Globus pallidus (tissue), 1 donor: ENCODE measurements around the gene CDC37L1.

Experiments
- DNase-seq: peaks from one replicate; pipeline ENCODE4 v3.0.0-alpha.2; 2015; ENCODE audit warnings: low spot score

CDC37L1 gene

DNA sequence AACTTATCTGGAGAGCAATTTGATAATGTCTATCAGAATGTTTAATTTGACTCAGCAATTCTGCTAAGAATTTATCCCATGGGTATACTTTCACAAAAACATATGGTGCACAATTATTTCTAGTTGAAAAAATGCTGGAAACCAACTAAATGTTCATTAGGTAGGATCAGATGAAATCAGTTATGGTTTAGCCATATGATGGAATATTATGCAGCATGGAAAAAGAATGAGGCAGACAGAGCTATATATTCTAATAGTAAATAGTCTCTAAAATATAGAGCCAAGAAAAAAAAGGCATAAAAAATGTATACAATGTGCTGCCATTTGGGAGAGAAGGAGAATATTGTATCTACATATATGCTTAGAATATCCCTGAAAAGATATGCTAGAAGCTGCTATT, 9.5 kb upstream of the CDC37L1 start:
- no peak for DNase-seq

DNA sequence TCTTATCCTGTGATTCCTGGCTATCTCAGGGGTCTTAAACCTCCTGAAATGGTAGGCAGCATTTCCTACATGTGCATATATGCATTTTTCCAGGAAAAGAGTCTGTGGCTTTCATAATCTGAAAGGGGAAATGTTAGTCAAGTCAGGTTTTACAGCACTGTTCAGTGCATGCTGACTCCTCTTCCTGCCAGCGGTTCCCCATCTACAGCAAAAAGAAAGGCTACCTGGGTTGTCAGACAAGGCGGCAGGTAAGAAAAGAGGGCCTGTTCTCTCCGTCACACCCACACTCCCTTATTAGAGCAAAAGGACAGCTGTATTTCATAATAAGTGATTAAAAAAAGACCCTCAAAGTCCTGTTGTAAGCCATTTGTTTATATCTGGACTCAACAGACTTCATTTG, 8.8 kb upstream of the CDC37L1 start:
- no peak for DNase-seq

- no peak for DNase-seq
Observed at GRCh38 chr9:4671737-4672136, 7.6 kb upstream of the CDC37L1 start.

DNA sequence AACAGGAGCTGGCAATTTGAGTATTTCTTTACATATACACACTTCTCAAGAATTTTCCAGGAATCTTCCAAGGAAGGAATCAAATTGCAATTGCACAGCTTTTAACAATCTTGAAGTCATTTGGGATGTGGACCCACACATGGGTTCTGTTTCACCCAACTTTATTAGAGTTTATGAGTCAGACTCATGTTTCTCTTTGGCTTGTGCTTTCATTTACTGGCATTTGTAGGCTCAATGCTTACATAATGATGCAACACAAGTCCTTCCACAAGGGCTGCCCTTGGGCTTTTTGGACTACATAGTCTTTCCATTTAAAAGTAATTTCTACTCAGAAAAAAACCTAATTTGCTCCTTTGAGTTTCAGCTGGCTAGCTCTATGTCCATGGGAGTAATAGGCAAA, 4.6 kb upstream of the CDC37L1 start:
- DNase-seq: no peak

- DNase-seq: no peak
Observed at GRCh38 chr9:4677392-4677791, 2.0 kb upstream of the CDC37L1 start.

DNA sequence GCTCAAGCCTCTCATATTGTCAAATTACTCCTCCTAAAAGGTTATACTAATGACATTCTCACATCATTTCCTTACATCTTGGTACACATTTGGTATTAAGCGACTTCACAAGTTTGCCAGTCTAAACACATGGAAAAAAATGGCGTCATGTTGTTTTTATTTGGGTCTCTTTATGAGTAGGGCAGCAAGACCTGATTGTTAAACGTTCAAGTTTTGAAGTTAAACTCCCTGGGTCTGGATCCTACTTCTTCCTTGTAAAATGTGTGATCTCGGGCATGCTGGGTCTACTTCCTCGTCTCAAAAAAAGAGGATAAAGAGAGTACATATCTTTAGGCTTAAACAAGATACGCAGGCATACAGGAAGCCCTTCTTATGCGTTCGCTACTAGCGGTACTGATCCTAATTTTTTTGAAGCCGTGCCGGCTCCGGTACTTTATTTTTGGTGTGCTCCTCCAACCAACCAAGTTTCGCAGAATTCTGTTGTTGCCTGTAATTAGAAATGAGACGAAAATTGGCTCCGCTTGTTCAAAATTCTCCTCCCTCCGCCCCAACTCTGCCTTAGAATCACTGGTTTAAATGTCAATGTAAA, 596 bp upstream of the CDC37L1 start:
- peak; percentile 60 for DNase-seq

DNA sequence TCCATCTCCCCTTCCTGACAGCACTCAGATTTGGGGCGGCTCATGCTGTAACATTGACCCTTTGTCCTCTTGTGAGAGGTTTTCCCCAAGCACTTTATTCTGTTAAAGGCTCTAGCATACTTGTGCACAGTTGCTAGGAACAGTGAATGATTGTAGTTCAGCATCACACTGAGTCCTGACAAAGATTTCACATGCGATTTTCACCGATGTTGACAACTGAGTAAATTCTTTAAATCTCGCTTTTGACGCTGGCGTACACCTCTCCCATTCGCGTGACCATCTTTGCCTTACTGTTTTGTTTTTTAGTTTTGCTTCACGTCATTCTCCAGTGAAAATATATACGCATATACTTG, 780 bp downstream of the CDC37L1 start:
- DNase-seq: no peak

DNA sequence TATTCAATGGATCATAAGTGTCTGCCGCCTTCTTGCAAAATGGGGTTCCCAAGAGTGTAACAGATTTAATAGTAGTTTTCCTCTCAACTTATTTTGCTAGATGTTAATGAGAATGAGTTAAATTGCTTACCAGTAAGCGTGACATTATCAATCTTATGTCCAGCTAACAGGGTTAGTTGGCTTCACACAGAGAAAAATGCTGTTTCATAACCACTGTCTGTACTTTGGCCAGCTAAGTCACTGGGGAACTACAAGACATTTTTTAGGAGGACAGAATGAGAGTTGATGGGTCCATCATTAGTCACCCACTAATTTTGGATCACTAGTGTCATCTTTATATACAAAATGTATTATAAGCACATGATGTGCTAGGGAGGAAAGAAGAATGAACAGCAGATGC, 1.4 kb downstream of the CDC37L1 start:
- DNase-seq: no peak

- no peak for DNase-seq
Observed at GRCh38 chr9:4684820-4685219, 5.5 kb downstream of the CDC37L1 start.

DNA sequence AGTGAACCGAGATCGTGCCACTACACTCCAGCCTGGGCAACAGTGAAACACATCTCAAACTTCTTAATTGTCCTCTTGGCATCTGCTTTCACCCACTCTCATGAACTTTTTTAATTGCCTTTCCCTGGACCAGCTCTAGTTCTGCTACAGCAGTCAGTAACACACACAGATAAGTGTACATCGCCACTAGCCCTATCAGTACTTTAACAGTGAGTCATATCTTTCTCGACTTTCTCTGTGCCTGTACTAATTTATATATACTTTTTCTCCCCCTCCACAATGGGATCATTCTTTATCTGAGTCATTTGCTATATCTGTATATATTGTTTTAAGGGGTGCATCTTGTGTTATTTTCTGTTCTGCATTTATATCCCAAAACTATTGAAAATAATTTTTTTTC, 6.7 kb downstream of the CDC37L1 start:
- DNase-seq: no peak

DNA sequence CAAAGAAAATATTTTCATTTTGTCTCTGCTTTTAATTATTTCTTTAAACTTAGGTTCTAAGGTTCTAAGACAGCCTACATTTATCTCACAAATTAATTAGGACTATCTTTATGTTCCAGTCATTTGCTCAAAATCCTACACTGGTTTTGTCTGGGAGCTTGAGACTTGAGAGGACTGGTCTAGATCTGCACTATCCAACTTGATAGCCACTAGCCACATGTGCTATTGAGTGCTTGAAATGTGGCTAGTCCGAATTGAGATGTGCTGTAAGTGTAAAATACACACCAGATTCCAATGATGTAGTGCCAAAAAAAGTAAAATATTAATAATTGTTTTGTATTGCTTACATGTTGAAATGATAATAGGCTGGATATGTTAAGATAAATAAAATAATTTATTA, 7.2 kb downstream of the CDC37L1 start:
- no peak for DNase-seq

- no peak for DNase-seq
Observed at GRCh38 chr9:4689021-4689420, 9.7 kb downstream of the CDC37L1 start.

DNA sequence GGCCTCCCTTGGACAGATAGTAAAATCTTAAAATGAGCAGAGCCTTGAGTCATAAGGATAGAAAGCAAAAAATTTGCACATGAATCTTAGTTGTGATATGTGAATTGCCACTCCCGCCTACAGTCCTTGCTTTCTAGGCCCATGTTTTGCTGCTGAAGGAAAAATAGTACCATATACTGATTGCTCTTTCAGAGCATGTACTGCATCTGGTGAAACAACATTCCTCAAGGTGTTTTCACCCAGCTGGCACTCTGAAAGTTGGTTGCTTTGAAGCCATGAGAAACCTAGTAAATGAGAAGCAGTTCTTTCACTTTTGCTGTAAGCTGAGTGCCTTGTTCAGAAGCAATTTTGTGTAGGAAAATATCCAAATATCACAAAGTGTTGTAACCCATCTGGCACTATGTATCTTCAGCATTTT, 10.3 kb downstream of the CDC37L1 start:
- no peak for DNase-seq

- DNase-seq: no peak
Observed at GRCh38 chr9:4690144-4690543, 10.8 kb downstream of the CDC37L1 start.

GRCh38 chr9:4691795-4692194, 12.4 kb downstream of the CDC37L1 start:
- no peak for DNase-seq

DNA sequence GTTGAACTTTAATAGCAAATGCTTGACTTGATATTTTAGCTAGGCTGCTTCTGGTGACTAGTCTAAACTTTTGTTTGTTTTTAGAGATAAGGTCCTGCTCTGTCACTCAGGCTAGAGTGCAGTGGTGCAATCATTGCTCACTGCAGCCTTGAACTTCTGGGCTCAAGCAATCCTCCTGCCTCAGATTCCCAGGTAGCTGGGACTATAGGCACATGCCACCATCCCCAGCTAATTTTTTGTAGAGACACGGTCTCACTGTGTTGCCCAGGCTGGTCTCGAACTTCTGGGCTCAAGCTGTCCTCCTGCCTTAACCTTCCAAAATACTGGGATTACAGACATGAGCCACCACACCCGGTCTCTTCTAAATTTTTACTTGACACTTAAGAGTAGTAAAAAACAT, 20.7 kb downstream of the CDC37L1 start:
- no peak for DNase-seq

DNA sequence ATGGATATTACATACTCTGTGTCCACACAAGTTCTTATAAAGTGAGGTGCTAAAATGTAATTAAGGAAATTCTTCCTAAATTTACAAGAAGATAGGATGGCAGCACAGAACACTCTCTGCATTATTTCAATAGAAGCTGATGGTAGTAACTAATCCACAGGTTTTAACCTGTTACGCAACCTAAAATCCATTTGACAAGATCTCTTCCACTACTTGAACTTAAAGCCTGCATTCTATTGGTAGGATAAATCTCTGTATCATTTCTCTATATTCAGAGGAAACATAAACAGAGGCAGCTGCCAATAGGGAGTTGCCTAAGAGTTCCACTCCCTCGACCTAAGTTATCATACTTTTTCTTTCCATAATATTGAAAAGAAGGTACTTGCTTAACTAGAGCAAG, 21.6 kb downstream of the CDC37L1 start:
- no peak for DNase-seq

GRCh38 chr9:4701526-4701925, 22.2 kb downstream of the CDC37L1 start:
- DNase-seq: no peak

DNA sequence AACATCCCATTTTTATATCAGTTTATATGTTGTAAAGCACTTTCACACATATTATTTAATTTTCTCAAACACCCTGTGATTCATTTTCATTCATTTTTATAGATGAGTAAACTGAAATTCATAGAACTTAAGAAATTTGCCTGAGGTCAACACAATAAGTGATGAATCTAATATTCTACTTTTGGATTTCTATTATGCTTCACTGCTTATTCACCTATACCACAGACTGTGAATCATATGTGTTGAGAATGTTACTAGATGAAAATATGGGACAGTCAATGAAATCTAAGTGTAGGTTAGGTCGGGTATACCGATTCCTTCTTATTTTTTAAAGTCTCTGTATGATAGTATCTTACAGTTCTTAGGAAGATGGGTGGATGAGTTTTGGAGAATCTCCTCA, 24.8 kb downstream of the CDC37L1 start:
- no peak for DNase-seq

- no peak for DNase-seq
Observed at GRCh38 chr9:4706021-4706420, 26.7 kb downstream of the CDC37L1 start.

DNA sequence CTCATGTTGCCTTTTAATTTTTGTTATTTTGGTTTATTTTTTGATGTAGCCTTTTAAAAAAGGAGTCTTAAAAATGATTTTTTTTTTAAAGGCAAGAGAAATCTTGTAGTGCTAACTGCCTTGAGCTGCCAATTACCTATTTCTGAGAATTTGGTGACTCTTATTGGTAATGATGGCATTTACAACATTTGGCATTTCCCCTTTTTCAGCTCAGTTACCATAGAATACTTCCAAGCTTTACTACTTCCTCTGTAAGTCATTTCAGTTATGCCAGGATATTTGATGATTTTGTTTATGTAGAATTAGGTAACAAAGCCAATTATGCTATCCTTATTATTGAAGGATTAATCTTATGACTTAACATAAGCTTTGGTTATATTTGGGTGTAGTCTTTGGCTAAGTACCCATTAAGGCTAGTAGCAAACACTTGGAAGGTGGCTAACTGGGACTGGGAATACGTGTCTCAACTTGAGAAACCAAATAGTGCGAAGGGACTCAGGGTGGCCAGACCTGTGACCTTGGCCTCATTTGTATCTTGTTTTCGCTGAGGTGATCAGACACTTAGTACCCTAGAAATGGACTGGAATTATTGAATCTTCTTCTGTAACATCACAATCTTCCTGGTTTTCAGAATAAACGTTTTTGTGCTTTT, 27.7 kb downstream of the CDC37L1 start:
- no peak for DNase-seq

GRCh38 chr9:4709380-4709779, 30.0 kb downstream of the CDC37L1 start:
- no peak for DNase-seq

DNA sequence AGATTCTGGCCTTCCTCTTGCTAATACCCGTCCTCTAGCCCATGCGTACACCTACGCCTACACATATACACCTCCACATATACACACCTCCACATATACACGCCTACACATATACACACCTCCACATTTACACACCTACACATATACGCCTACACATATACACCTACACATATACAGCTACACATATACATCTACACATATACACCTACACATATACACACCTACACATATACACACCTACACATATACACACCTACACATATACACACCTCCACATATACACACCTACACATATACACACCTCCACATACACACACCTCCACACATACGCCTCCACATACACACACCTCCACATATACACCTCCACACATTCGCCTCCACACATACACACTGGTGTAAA, 34.5 kb downstream of the CDC37L1 start:
- no peak for DNase-seq

DNA sequence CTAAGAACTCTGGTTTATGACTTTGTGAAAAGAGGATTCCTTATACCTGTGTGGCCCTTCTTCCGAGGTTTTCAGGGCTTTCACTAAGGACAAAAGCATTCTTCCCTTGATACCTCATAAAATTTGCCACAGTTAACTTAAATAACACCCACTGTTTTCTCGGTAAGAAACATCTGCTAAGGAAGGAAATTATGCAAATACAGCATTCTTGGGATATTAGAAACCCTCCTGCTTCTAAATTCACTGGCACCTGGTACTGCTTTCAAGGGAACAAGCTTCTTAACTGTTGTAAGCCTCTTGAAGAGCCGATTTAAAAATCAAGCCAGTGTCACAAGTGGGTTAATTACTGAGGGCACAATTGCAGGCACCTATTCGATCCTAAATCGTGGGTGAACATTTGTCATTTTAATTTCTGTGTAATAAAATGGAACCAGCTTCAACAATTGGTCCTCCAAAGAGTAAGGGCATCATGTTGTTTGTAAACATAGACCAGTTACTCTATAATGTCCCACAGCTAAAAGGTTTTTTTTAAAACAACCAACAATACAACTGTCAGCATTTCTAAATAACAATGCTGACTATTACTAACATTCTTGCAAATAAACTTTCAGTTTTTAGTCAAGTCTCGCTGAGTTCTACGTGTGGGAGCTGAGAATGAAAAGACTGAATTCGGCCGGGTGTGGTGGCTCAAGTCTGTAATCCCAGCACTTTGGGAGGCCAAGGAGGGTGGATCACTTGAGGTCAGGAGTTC, 35.1 kb downstream of the CDC37L1 start:
- DNase-seq: no peak
